Tibial artery (tissue), 4 donors: ENCODE data around the gene DLG1.

Source experiments
- DNase-seq, 2 donors: peaks; one replicate each; pipeline ENCODE4 v3.0.0-alpha.2; 2019
- H3K27ac ChIP-seq, 2 donors: fragments of 200-600 bp; sonication (generic) in 1 of 2; 1 replicate in 1 of 2; 2 replicates in 1 of 2; pipeline ENCODE4 v1.5.1; 2018 to 2019; ENCODE audit warnings: mild to moderate bottlenecking in 1 of 2
- H3K27me3 ChIP-seq, 2 donors: fragments of 200-600 bp; sonication (generic) in 1 of 2; one replicate each; pipeline versions ENCODE4 v1.5.1 to v1.6.0; 2016 to 2019
- H3K36me3 ChIP-seq, 3 donors: fragments of 200-600 bp; sonication (generic) in 2 of 3; one replicate each; pipeline ENCODE4 v1.5.1; 2016 to 2019; ENCODE audit warnings: mild to moderate bottlenecking in 2 of 3
- H3K4me1 ChIP-seq, 4 donors: fragments of 200-600 bp; sonication (generic) in 2 of 4; 1 replicate in 3 of 4; 2 replicates in 1 of 4; pipeline ENCODE4 v1.5.1; 2016 to 2019
- H3K4me3 ChIP-seq, 2 donors: fragments of 200-600 bp; sonication (generic) in 1 of 2; 1 replicate in 1 of 2; 2 replicates in 1 of 2; pipeline ENCODE4 v1.5.1; 2018 to 2019; ENCODE audit warnings: mild to moderate bottlenecking in 2 of 2
- H3K9me3 ChIP-seq, 3 donors: fragments of 200-600 bp; sonication (generic) in 1 of 3; one replicate each; pipeline ENCODE4 v1.5.1; 2016 to 2019
- CTCF ChIP-seq, 2 experiments: fragments of 200-600 bp in 1 of 2; fragments of 450-650 bp in 1 of 2; IDR thresholded peaks; one replicate each; pipeline ENCODE4 v1.5.1; 2017 to 2019; ENCODE audit warnings: antibody characterized with exemption in 2 of 2, mild to moderate bottlenecking in 1 of 2, moderate library complexity in 1 of 2
- intact Hi-C: fragments of 100-400 bp; cut with DNase I; formaldehyde crosslinking; loops from one replicate; pipeline ENCODE4 v1.15.0; 2023; ENCODE audit warnings: low total_unique reads

The DLG1 gene

GRCh38 chr3:197300361-197300760 lies 1.9 kb upstream of the DLG1 start:
- no peak overlapping the region for H3K27ac ChIP-seq
- H3K4me1 ChIP-seq, result peaks cover 0 to 27% (median 7%) of the 10 kb centered on the region in 4 donors
- no peak for DNase-seq
- no peaks in the 10 kb centered on the region for H3K27me3 ChIP-seq
- no peaks in the 10 kb centered on the region for H3K36me3 ChIP-seq
- no peaks in the 10 kb centered on the region for H3K9me3 ChIP-seq
- intact Hi-C loops, result no loop called here
- TF ChIP-seq CTCF (IDR thresholded peaks at IDR 0.05), result no peak
- no peak overlapping the region for H3K4me3 ChIP-seq

GRCh38 chr3:197298945-197299854 lies 788 bp upstream of the DLG1 start:
- Histone ChIP-seq H3K36me3 (no peaks in the 10 kb centered on the region), H3K27ac (peak overlapping the region; percentile 88 to 92), H3K9me3 (no peaks in the 10 kb centered on the region), H3K4me3 (peak overlapping the region; percentile 84 to 97), H3K4me1 (peaks cover 0 to 27% (median 7%) of the 10 kb centered on the region in 4 donors), H3K27me3 (no peaks in the 10 kb centered on the region)
- peak in 1 of 2 donors; percentile 25 for DNase-seq
- intact Hi-C loops, result no loop called here
- no peak for TF ChIP-seq CTCF (IDR thresholded peaks at IDR 0.05)

GRCh38 chr3:197297476-197298340 lies 704 bp downstream of the DLG1 start:
- peak overlapping the region; percentile 88 to 92 for H3K27ac ChIP-seq
- no peaks in the 10 kb centered on the region for H3K9me3 ChIP-seq
- no peak for TF ChIP-seq CTCF (IDR thresholded peaks at IDR 0.05)
- DNase-seq, result peak; percentile 80 to 90
- no peaks in the 10 kb centered on the region for H3K36me3 ChIP-seq
- peak overlapping the region; percentile 84 to 97 for H3K4me3 ChIP-seq
- intact Hi-C loops, result no loop called here
- H3K27me3 ChIP-seq, result no peaks in the 10 kb centered on the region
- peaks cover 0 to 27% (median 7%) of the 10 kb centered on the region in 4 donors for H3K4me1 ChIP-seq

GRCh38 chr3:197297002-197297401 lies 1.4 kb downstream of the DLG1 start:
- intact Hi-C loops, result no loop called here
- no peak for TF ChIP-seq CTCF (IDR thresholded peaks at IDR 0.05)
- no peak for DNase-seq
- Histone ChIP-seq H3K36me3 (peaks cover 0 to 5% (median 3%) of the 10 kb centered on the region in 3 donors), H3K4me3 (peak overlapping the region; percentile 84 to 97), H3K4me1 (peaks cover 0 to 23% (median 7%) of the 10 kb centered on the region in 4 donors), H3K27me3 (no peaks in the 10 kb centered on the region), H3K9me3 (no peaks in the 10 kb centered on the region), H3K27ac (peak overlapping the region; percentile 88 to 92)

GRCh38 chr3:197296545-197296944 lies 1.9 kb downstream of the DLG1 start:
- no peaks in the 10 kb centered on the region for H3K27me3 ChIP-seq
- peaks cover 0 to 9% (median 7%) of the 10 kb centered on the region in 3 donors for H3K36me3 ChIP-seq
- peak overlapping the region; percentile 84 to 97 for H3K4me3 ChIP-seq
- TF ChIP-seq CTCF (IDR thresholded peaks at IDR 0.05), result no peak
- no peaks in the 10 kb centered on the region for H3K9me3 ChIP-seq
- peak overlapping the region; percentile 88 to 92 for H3K27ac ChIP-seq
- peaks cover 0 to 23% (median 7%) of the 10 kb centered on the region in 4 donors for H3K4me1 ChIP-seq
- intact Hi-C loops, result no loop called here
- DNase-seq, result no peak
